ENCODE measurements around the gene TRIM4. TPM values are rescaled to one million over a fixed set of nuclear protein-coding genes. Genes with fewer than 3 reads are reported as not detected.

Gene TRIM4
- polyA plus RNA-seq, 12 donors: 14.4 to 24.5 (median 16.4) TPM; not detected in 1

DNA sequence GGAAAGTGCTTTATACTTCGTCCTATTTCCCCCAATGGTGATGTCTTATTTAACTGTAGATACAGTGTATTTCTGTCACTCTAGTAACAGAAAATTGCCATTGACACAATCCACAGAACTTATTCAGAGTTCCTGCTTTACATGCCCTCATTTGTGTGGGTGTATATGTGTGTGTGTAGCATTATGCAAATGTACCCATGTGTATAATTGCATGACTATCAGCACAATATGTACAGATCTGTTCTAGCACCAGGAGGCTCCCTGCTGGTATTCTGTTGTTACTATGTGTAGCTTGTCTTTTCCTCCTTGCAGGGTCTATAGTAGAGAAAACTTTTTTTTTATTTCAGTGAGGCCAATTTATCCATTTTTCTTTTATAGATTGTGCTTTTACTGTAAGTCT lies 75.0 kb downstream of the TRIM4 start:
- DNase-seq: no peak

DNA sequence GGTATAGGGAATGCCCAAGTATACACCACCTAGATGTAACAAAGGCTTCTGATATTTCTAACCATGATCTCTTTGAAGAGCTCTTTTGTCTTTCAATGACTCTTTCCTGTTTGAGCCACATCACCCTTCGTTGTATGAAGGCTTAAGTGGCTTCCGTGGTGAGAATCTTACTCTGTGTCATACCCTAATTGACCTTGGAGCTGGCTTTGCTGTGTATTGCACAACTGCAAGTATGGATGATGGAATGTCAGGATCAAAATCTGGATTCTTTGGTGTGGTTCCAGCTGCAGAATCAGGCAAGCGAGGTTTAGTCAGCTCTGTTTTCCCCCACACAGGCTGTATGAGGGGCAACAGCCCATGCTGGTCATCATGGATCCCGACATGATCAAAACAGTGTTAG lies 75.5 kb downstream of the TRIM4 start:
- DNase-seq: no peak

DNA sequence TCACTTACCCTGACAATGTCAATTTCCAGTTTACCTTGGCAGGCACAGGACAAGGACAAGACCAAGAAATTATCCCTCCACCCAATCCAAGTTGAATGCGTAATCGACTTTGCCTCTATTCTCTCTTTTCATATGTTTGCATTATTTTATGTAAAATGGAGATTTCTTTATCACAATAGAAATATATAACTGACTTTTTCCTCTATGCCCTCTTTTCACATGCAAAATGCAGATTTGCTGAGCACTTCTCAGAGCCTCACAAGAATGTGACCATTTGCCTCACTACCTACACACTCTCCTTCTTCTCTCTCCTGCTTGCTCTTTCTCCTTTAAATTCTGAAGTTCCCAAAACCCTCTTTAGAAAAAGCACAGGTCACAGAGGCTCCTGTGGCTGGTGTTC lies 76.4 kb downstream of the TRIM4 start:
- DNase-seq: no peak

Other genes with a start within 250 kb of the TRIM4 start
- gene CYP3A5, start 239.5 kb downstream of the TRIM4 start, polyA plus RNA-seq (ENCODE audit: insufficient read length in 12 of 12): 10 to 100 TPM in 1 of 12 donors, 1 to 10 TPM in 7, under 1 TPM in 3, not detected in 1; 0.68 to 14.2 (median 1.4) TPM
- 1 to 10 TPM in 4 of 12 donors, under 1 TPM in 5, not detected in 3; 0.24 to 9.4 (median 0.95) TPM for gene CYP3A7, start 184.3 kb downstream of the TRIM4 start, polyA plus RNA-seq (ENCODE audit: insufficient read length in 12 of 12)
- gene CYP3A4, start 135.3 kb downstream of the TRIM4 start, polyA plus RNA-seq (ENCODE audit: insufficient read length in 12 of 12): under 1 TPM in 7 of 12 donors, not detected in 5; 0.08 to 0.33 (median 0.15) TPM
- gene CYP3A43, start 91.5 kb downstream of the TRIM4 start, polyA plus RNA-seq (ENCODE audit: insufficient read length in 12 of 12): under 1 TPM in 5 of 12 donors, not detected in 7; 0.14 to 0.34 (median 0.20) TPM
- under 1 TPM in 1 of 12 donors, not detected in 11; 0.23 TPM for gene OR2AE1, start 42.5 kb downstream of the TRIM4 start, polyA plus RNA-seq (ENCODE audit: insufficient read length in 12 of 12)
- gene GJC3, start 10.1 kb upstream of the TRIM4 start, polyA plus RNA-seq (ENCODE audit: insufficient read length in 12 of 12): under 1 TPM in 10 of 12 donors, not detected in 2; 0.18 to 0.70 (median 0.38) TPM
- 1 to 10 TPM in 2 of 12 donors, under 1 TPM in 7, not detected in 3; 0.57 to 1.6 (median 0.69) TPM for gene AZGP1, start 56.5 kb upstream of the TRIM4 start, polyA plus RNA-seq (ENCODE audit: insufficient read length in 12 of 12)
- 10 to 100 TPM; 24.6 to 64.8 (median 33.1) TPM for gene ZKSCAN1, start 96.1 kb upstream of the TRIM4 start, polyA plus RNA-seq (ENCODE audit: insufficient read length in 12 of 12)
- gene ZSCAN21, start 130.2 kb upstream of the TRIM4 start, polyA plus RNA-seq (ENCODE audit: insufficient read length in 12 of 12): 10 to 100 TPM in 11 of 12 donors, not detected in 1; 13.2 to 17.9 (median 15.2) TPM
- gene ZNF3, start 162.2 kb upstream of the TRIM4 start, polyA plus RNA-seq (ENCODE audit: insufficient read length in 12 of 12): 10 to 100 TPM in 11 of 12 donors, not detected in 1; 19.9 to 34.7 (median 27.9) TPM
- gene COPS6, start 169.4 kb upstream of the TRIM4 start, polyA plus RNA-seq (ENCODE audit: insufficient read length in 12 of 12): 100 to 1,000 TPM in 2 of 12 donors, 10 to 100 TPM in 9, not detected in 1; 81.5 to 222 (median 91.3) TPM
- 10 to 100 TPM in 11 of 12 donors, not detected in 1; 55.3 to 95.5 (median 71.4) TPM for gene MCM7, start 181.9 kb upstream of the TRIM4 start, polyA plus RNA-seq (ENCODE audit: insufficient read length in 12 of 12)
- gene AP4M1, start 182.1 kb upstream of the TRIM4 start, polyA plus RNA-seq (ENCODE audit: insufficient read length in 12 of 12): 10 to 100 TPM in 11 of 12 donors, not detected in 1; 13.9 to 25.7 (median 22.2) TPM
- 10 to 100 TPM in 11 of 12 donors, not detected in 1; 30.6 to 46.7 (median 35.1) TPM for gene TAF6, start 199.8 kb upstream of the TRIM4 start, polyA plus RNA-seq (ENCODE audit: insufficient read length in 12 of 12)
- 10 to 100 TPM in 11 of 12 donors, not detected in 1; 28.6 to 50.9 (median 38.8) TPM for gene CNPY4, start 200.1 kb upstream of the TRIM4 start, polyA plus RNA-seq (ENCODE audit: insufficient read length in 12 of 12)
- 1 to 10 TPM in 3 of 12 donors, under 1 TPM in 7, not detected in 2; 0.37 to 1.8 (median 0.76) TPM for gene MBLAC1, start 207.4 kb upstream of the TRIM4 start, polyA plus RNA-seq (ENCODE audit: insufficient read length in 12 of 12)
- 100 to 1,000 TPM in 1 of 12 donors, 10 to 100 TPM in 10, not detected in 1; 51.2 to 100 (median 59.3) TPM for gene LAMTOR4, start 229.4 kb upstream of the TRIM4 start, polyA plus RNA-seq (ENCODE audit: insufficient read length in 12 of 12)
- 10 to 100 TPM in 5 of 12 donors, 1 to 10 TPM in 6, not detected in 1; 7.1 to 20.3 (median 9.6) TPM for gene TRAPPC14, start 239.2 kb upstream of the TRIM4 start, polyA plus RNA-seq (ENCODE audit: insufficient read length in 12 of 12)
- gene GAL3ST4, start 249.1 kb upstream of the TRIM4 start, polyA plus RNA-seq (ENCODE audit: insufficient read length in 12 of 12): 10 to 100 TPM in 7 of 12 donors, 1 to 10 TPM in 4, not detected in 1; 8.0 to 23.3 (median 10.7) TPM